ENCODE data around the gene GP1BA.

Gene GP1BA

GRCh38 chr17:4953451-4953961 is 21.4 kb downstream of the GP1BA start:
- H3K4me3 ChIP-seq (replicated peaks; ENCODE audit: low read depth, low read length), result no peak overlapping the region
- peak; percentile 36 for DNase-seq (ENCODE audit: low read depth)
- no peak for TF ChIP-seq CTCF (IDR thresholded peaks at IDR 0.05; ENCODE audit: low read length, missing control alignments)

DNA sequence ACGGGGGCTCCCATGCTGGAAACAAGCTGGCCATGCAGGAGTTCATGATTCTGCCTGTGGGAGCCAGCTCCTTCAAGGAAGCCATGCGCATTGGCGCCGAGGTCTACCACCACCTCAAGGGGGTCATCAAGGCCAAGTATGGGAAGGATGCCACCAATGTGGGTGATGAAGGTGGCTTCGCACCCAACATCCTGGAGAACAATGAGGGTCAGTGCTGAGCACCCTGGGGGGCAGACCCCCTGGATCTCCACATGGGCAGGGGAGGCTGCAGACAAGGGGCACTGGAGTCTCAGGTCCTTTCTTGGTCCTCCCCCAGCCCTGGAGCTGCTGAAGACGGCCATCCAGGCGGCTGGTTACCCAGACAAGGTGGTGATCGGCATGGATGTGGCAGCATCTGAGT is 23.0 kb downstream of the GP1BA start:
- TF ChIP-seq CTCF (IDR thresholded peaks at IDR 0.05; ENCODE audit: low read length, missing control alignments), result no peak
- H3K4me3 ChIP-seq (replicated peaks; ENCODE audit: low read depth, low read length), result no peak overlapping the region

DNA sequence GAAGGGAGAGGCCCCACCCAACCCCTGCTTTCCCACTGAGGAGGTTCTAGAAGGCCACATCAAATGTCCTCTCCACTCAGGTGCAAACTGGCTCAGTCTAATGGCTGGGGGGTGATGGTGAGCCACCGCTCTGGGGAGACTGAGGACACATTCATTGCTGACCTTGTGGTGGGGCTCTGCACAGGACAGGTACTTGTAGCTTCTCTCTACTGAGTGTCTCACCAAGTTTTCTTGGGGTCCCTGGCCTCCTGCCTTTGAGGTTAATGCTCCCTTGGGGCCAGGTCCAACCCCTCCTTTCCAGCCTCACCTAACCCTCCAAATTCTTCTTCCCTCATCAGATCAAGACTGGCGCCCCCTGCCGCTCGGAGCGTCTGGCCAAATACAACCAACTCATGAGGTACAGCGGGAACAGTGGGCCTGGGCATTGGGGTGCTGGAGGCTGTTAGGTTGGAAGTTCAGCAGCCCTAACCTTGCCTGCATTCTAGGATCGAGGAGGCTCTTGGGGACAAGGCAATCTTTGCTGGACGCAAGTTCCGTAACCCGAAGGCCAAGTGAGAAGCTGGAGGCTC is 24.5 kb downstream of the GP1BA start:
- no peak for DNase-seq (ENCODE audit: low read depth)
- peak; percentile 21 for TF ChIP-seq CTCF (IDR thresholded peaks at IDR 0.05; ENCODE audit: low read length, missing control alignments)
- no peak overlapping the region for H3K4me3 ChIP-seq (replicated peaks; ENCODE audit: low read depth, low read length)

More for the DNA sequence above, 23.0 kb downstream of the GP1BA start:
- no peak for DNase-seq (ENCODE audit: low read depth)

DNA sequence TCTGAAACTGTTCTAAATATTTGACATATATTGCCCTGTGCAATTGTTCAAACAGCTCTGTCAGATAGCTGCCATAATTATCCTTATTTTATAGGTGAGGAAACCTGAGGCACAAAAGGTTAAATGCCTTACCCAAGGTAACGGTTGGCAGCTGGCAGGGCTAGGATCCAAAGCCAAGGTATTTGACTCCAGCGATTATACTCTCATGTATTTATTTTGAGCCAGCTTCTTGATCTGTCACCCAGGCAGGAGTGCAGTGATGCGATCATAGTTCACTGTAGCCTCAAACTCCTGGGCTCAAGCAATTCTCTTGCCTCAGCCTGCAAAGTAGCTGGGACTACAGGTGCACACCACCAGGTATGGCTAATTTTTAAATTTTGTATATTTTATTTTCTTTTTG is 26.0 kb downstream of the GP1BA start:
- no peak overlapping the region for H3K4me3 ChIP-seq (replicated peaks; ENCODE audit: low read depth, low read length)
- no peak for TF ChIP-seq CTCF (IDR thresholded peaks at IDR 0.05; ENCODE audit: low read length, missing control alignments)
- no peak for DNase-seq (ENCODE audit: low read depth)

- no peak for TF ChIP-seq CTCF (IDR thresholded peaks at IDR 0.05; ENCODE audit: low read length, missing control alignments)
- DNase-seq (ENCODE audit: low read depth), result no peak
- H3K4me3 ChIP-seq (replicated peaks; ENCODE audit: low read depth, low read length), result no peak overlapping the region
These were observed 27.3 kb downstream of the GP1BA start for GRCh38 chr17:4959261-4959965.

GRCh38 chr17:4960279-4960922 is 28.3 kb downstream of the GP1BA start:
- no peak overlapping the region for H3K4me3 ChIP-seq (replicated peaks; ENCODE audit: low read depth, low read length)
- no peak for TF ChIP-seq CTCF (IDR thresholded peaks at IDR 0.05; ENCODE audit: low read length, missing control alignments)
- no peak for DNase-seq (ENCODE audit: low read depth)
